Stimulated activated CD8-positive, alpha-beta memory T cell treated with anti-CD3 and anti-CD28 coated beads, Interleukin-7, amount 100 ng/mL, for 24 hours (primary cell): Measurements from ENCODE around the gene SH3GL2.

Experiments used
- DNase-seq: peaks from one replicate; pipeline ENCODE4 v3.0.0-alpha.2; 2020; ENCODE audit warnings: low read depth

The SH3GL2 gene

GRCh38 chr9:17611342-17611741 is 32.5 kb downstream of the SH3GL2 start:
- no peak for DNase-seq

- no peak for DNase-seq
Observed at GRCh38 chr9:17611917-17612316, 33.1 kb downstream of the SH3GL2 start.

GRCh38 chr9:17613758-17614157 is 34.9 kb downstream of the SH3GL2 start:
- DNase-seq, result no peak

GRCh38 chr9:17614250-17614649 is 35.4 kb downstream of the SH3GL2 start:
- DNase-seq, result no peak

GRCh38 chr9:17614903-17615302 is 36.0 kb downstream of the SH3GL2 start:
- DNase-seq, result no peak

- DNase-seq, result no peak
Observed at GRCh38 chr9:17622141-17622540, 43.3 kb downstream of the SH3GL2 start.

- no peak for DNase-seq
Observed at GRCh38 chr9:17622749-17623148, 43.9 kb downstream of the SH3GL2 start.

- no peak for DNase-seq
Observed at GRCh38 chr9:17623965-17624364, 45.1 kb downstream of the SH3GL2 start.

- DNase-seq, result no peak
Observed at GRCh38 chr9:17624571-17624970, 45.7 kb downstream of the SH3GL2 start.

- no peak for DNase-seq
Observed at GRCh38 chr9:17625644-17626388, 47.0 kb downstream of the SH3GL2 start.

GRCh38 chr9:17627641-17628040 is 48.8 kb downstream of the SH3GL2 start:
- no peak for DNase-seq

- no peak for DNase-seq
Observed at GRCh38 chr9:17628624-17629023, 49.8 kb downstream of the SH3GL2 start.

- DNase-seq, result no peak
Observed at GRCh38 chr9:17630531-17630949, 51.7 kb downstream of the SH3GL2 start.

GRCh38 chr9:17631396-17631795 is 52.5 kb downstream of the SH3GL2 start:
- DNase-seq, result no peak

GRCh38 chr9:17632994-17633393 is 54.1 kb downstream of the SH3GL2 start:
- DNase-seq, result no peak

- no peak for DNase-seq
Observed at GRCh38 chr9:17635115-17635890, 56.4 kb downstream of the SH3GL2 start.

GRCh38 chr9:17636349-17636748 is 57.5 kb downstream of the SH3GL2 start:
- DNase-seq, result no peak

GRCh38 chr9:17636821-17637220 is 58.0 kb downstream of the SH3GL2 start:
- DNase-seq, result no peak

GRCh38 chr9:17637229-17637628 is 58.4 kb downstream of the SH3GL2 start:
- no peak for DNase-seq

- no peak for DNase-seq
Observed at GRCh38 chr9:17648516-17648915, 69.7 kb downstream of the SH3GL2 start.

- DNase-seq, result no peak
Observed at GRCh38 chr9:17651725-17652124, 72.9 kb downstream of the SH3GL2 start.

GRCh38 chr9:17653947-17654465 is 75.1 kb downstream of the SH3GL2 start:
- DNase-seq, result no peak

GRCh38 chr9:17656889-17657288 is 78.0 kb downstream of the SH3GL2 start:
- no peak for DNase-seq
